Measurements from ENCODE around the gene TPD52L2.

TPD52L2 gene

GRCh38 chr20:63854766-63855362, 10.2 kb upstream of the TPD52L2 start:
- H3K27ac ChIP-seq (replicated peaks), result no peak overlapping the region
- no peak for TF ChIP-seq REST (IDR thresholded peaks at IDR 0.05; ENCODE audit: insufficient replicate concordance, low read depth)
- TF ChIP-seq SPI1 (IDR thresholded peaks at IDR 0.05; ENCODE audit: borderline replicate concordance, low read depth), result no peak
- TF ChIP-seq GABPA (IDR thresholded peaks at IDR 0.05; ENCODE audit: low read depth), result no peak
- no peak for TF ChIP-seq CTCF (IDR thresholded peaks at IDR 0.05; ENCODE audit: insufficient read depth, low read length)
- no peak for TF ChIP-seq POLR2AphosphoS5 (IDR thresholded peaks at IDR 0.05; ENCODE audit: low read depth)

DNA sequence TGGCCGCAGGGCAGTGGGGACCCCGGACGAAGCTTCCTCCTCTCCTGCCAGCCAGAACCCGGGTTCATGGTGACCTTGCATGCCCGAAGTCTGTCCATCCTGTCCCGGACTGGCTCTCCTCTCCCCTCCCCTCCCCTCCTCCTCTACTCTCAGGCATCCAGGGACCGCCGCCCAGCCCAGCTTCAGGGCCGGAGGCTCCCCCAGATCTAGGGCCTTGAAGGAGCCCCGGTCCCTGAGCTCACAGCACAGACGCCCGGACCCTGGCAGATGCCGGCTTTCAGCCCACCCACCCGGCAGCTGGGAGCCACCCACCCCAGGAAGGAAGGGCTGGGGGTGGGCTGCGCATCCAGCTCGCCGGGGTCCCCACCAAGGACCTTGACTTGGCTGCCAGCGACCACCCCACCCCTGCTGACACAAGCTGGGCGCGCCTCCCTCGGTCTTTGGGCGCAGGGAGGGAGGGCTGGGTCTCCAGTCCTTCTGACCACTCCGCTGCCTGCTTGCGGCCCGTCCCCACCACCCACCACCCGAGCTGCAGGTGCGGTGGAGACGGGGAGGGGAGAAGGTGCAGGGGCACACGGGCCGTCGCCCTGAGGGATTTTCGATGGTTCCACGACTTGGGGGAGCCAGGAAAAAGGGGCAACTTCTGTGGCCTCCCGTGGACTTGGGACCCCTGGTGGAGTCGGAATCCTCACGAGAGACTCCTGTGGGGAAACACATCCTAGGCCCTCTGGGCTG, 9.5 kb upstream of the TPD52L2 start:
- H3K4me3 ChIP-seq (replicated peaks; ENCODE audit: insufficient read depth, low read length), result no peak overlapping the region
- DNase-seq (ENCODE audit: low read depth in 1 of 2, low spot score in 1 of 2), result no peak
- TF ChIP-seq SPI1 (IDR thresholded peaks at IDR 0.05; ENCODE audit: borderline replicate concordance, low read depth) (no peak), POLR2AphosphoS5 (IDR thresholded peaks at IDR 0.05; ENCODE audit: low read depth) (no peak), REST (IDR thresholded peaks at IDR 0.05; ENCODE audit: insufficient replicate concordance, low read depth) (no peak), CTCF (IDR thresholded peaks at IDR 0.05; ENCODE audit: insufficient read depth, low read length) (no peak), GABPA (IDR thresholded peaks at IDR 0.05; ENCODE audit: low read depth) (no peak)
- H3K27ac ChIP-seq (replicated peaks), result no peak overlapping the region
- no peaks in the 10 kb centered on the region for H3K27me3 ChIP-seq (ENCODE audit: insufficient read depth, poor library complexity, severe bottlenecking)

More at GRCh38 chr20:63854766-63855362, 10.2 kb upstream of the TPD52L2 start:
- no peak for DNase-seq (ENCODE audit: low read depth in 1 of 2, low spot score in 1 of 2)
- H3K4me3 ChIP-seq (replicated peaks; ENCODE audit: insufficient read depth, low read length), result no peak overlapping the region
- no peaks in the 10 kb centered on the region for H3K27me3 ChIP-seq (ENCODE audit: insufficient read depth, poor library complexity, severe bottlenecking)

DNA sequence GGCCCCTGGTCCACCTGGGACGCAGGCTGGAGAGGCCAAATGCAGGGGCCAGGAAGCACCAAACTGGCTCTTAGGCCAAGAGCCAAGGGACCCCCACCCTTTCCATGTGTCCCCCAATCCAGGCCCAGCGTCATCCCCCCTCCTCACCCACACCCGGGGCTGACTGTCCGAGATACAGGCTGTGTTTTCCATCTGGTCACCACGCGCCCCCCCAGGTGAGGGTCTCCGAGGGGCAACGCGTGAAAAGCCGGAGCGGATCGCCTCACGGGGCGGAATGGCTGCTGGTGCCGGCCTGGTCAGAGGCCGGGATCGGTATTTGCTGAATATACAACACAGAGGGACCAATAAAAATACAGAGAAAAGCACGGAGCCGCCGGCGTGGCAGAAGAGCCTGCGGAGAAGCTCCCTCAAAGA, 9.0 kb upstream of the TPD52L2 start:
- Histone ChIP-seq H3K27ac (replicated peaks) (no peak overlapping the region), H3K27me3 (ENCODE audit: insufficient read depth, poor library complexity, severe bottlenecking) (no peaks in the 10 kb centered on the region), H3K4me3 (replicated peaks; ENCODE audit: insufficient read depth, low read length) (no peak overlapping the region)
- DNase-seq (ENCODE audit: low read depth in 1 of 2, low spot score in 1 of 2), result no peak
- TF ChIP-seq SPI1 (IDR thresholded peaks at IDR 0.05; ENCODE audit: borderline replicate concordance, low read depth) (no peak), CTCF (IDR thresholded peaks at IDR 0.05; ENCODE audit: insufficient read depth, low read length) (no peak), REST (IDR thresholded peaks at IDR 0.05; ENCODE audit: insufficient replicate concordance, low read depth) (no peak), GABPA (IDR thresholded peaks at IDR 0.05; ENCODE audit: low read depth) (no peak), POLR2AphosphoS5 (IDR thresholded peaks at IDR 0.05; ENCODE audit: low read depth) (no peak)

Data from HL-60 (cell line).